ENCODE results near the gene LINGO1. TPM values are rescaled to one million over a fixed set of nuclear protein-coding genes. Genes with fewer than 3 reads are reported as not detected.

Gene LINGO1
- total RNA-seq, 4 donors from 2014 or later: 0.09 to 1.2 (median 0.38) TPM; not detected in 1

- intact Hi-C loops (cut with DNase I): no loop called here
- Histone ChIP-seq H3K4me1 (no peaks in the 10 kb centered on the region), H3K27ac (no peak overlapping the region)
Measured at GRCh38 chr15:77624868-77625267, 7.8 kb downstream of the LINGO1 start.

GRCh38 chr15:77623755-77624524 is 8.8 kb downstream of the LINGO1 start:
- no peak for DNase-seq
- WGBS, 2 donors: 52 to 59% methylated on average over 4 to 8 of the region's 11 CpGs
- no peaks in the 10 kb centered on the region for H3K4me1 ChIP-seq
- H3K36me3 ChIP-seq: no peaks in the 10 kb centered on the region
- H3K27ac ChIP-seq: no peak overlapping the region
- intact Hi-C loops (cut with DNase I): no loop called here
- TF ChIP-seq POLR2A (IDR thresholded peaks at IDR 0.05) (no peak), CTCF (IDR thresholded peaks at IDR 0.05) (no peak)
- peaks cover 0 to 4% (median 0%) of the 10 kb centered on the region in 4 donors for H3K27me3 ChIP-seq
- no peaks in the 10 kb centered on the region for H3K9me3 ChIP-seq
- H3K4me3 ChIP-seq: no peak overlapping the region

More at GRCh38 chr15:77624868-77625267, 7.8 kb downstream of the LINGO1 start:
- Histone ChIP-seq H3K27me3 (peaks cover 0 to 13% (median 0%) of the 10 kb centered on the region in 4 donors), H3K4me3 (no peak overlapping the region), H3K36me3 (no peaks in the 10 kb centered on the region), H3K9me3 (no peaks in the 10 kb centered on the region)
- TF ChIP-seq CTCF (IDR thresholded peaks at IDR 0.05): no peak
- no peak for TF ChIP-seq POLR2A (IDR thresholded peaks at IDR 0.05)
- 94% methylated on average over 3 of the region's 7 CpGs; no CpG with 5 or more reads in 1 of the 2 donors for WGBS, 2 donors
- no peak for DNase-seq

- H3K27ac ChIP-seq: no peak overlapping the region
- no peak overlapping the region for H3K4me3 ChIP-seq
- H3K36me3 ChIP-seq: no peaks in the 10 kb centered on the region
- H3K9me3 ChIP-seq: no peaks in the 10 kb centered on the region
- H3K27me3 ChIP-seq: peaks cover 0 to 5% (median 0%) of the 10 kb centered on the region in 4 donors
- TF ChIP-seq CTCF (IDR thresholded peaks at IDR 0.05): no peak
- no peak for TF ChIP-seq POLR2A (IDR thresholded peaks at IDR 0.05)
- H3K4me1 ChIP-seq: no peaks in the 10 kb centered on the region
- no peak for DNase-seq
- intact Hi-C loops (cut with DNase I): no loop called here
- WGBS, 2 donors: 65 to 66% methylated on average over 9 to 11 of the region's 18 CpGs
Measured at GRCh38 chr15:77622934-77623754, 9.6 kb downstream of the LINGO1 start.

GRCh38 chr15:77622209-77622933 is 10.3 kb downstream of the LINGO1 start:
- TF ChIP-seq CTCF (IDR thresholded peaks at IDR 0.05) (no peak), POLR2A (IDR thresholded peaks at IDR 0.05) (no peak)
- no peak for DNase-seq
- H3K27me3 ChIP-seq: peaks cover 0 to 10% (median 0%) of the 10 kb centered on the region in 4 donors
- WGBS, 2 donors: 66 to 72% methylated on average over 17 to 19 of the region's 22 CpGs
- no peak overlapping the region for H3K4me3 ChIP-seq
- H3K9me3 ChIP-seq: no peaks in the 10 kb centered on the region
- H3K27ac ChIP-seq: no peak overlapping the region
- intact Hi-C loops (cut with DNase I): no loop called here
- no peaks in the 10 kb centered on the region for H3K4me1 ChIP-seq
- no peaks in the 10 kb centered on the region for H3K36me3 ChIP-seq
